DOHH2 (cell line): ENCODE measurements around the gene KIZ.

ENCODE experiments used
- EZH2phosphoT487 ChIP-seq: fragments of 200-600 bp; sonication (generic); IDR thresholded peaks from 2 replicates; pipeline ENCODE4 v1.6.1; 2017; ENCODE audit warnings: borderline replicate concordance, mild to moderate bottlenecking, antibody characterized with exemption, low read length, moderate library complexity, mixed read lengths
- TF ChIP-seq, protein P1 (sequence below): fragments of 200-600 bp; sonication (generic); IDR thresholded peaks from one replicate; pipeline ENCODE4 v1.5.1; 2014; ENCODE audit warnings: antibody characterized with exemption, mild to moderate bottlenecking, low read depth, low read length; ENCODE audit not compliant: poor library complexity, severe bottlenecking

DNA sequence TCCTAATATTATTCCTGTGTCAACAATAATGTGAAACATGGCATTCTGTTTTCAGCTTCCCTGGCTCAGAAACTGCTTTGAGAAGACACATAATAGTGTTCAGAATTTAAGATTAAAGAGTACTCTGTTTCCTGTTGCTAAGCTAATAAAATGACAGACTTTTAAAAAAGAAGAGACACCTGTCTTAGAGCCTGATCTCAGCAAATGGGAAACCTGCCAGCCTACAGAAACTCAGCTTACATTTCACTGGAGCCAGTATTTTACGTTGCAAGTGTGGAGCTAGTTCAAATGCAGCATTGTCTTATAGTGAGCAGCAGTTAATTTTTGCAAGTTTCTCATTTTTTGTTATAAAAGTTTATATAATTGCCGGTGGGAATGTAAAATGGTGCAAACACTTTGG, 28.8 kb downstream of the KIZ start:
- TF ChIP-seq, protein P1, sequence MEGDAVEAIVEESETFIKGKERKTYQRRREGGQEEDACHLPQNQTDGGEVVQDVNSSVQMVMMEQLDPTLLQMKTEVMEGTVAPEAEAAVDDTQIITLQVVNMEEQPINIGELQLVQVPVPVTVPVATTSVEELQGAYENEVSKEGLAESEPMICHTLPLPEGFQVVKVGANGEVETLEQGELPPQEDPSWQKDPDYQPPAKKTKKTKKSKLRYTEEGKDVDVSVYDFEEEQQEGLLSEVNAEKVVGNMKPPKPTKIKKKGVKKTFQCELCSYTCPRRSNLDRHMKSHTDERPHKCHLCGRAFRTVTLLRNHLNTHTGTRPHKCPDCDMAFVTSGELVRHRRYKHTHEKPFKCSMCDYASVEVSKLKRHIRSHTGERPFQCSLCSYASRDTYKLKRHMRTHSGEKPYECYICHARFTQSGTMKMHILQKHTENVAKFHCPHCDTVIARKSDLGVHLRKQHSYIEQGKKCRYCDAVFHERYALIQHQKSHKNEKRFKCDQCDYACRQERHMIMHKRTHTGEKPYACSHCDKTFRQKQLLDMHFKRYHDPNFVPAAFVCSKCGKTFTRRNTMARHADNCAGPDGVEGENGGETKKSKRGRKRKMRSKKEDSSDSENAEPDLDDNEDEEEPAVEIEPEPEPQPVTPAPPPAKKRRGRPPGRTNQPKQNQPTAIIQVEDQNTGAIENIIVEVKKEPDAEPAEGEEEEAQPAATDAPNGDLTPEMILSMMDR, result no peak
- TF ChIP-seq EZH2phosphoT487, result no peak
